Stimulated activated CD4-positive, alpha-beta T cell treated with anti-CD3 and anti-CD28 coated beads, TNF-alpha, amount 100 ng/mL, for 24 hours (primary cell): ENCODE results near the gene NUDT21.
"Not testable (repeated sequence)": the region's sequence is repeated elsewhere in the genome, so short reads cannot be mapped to it uniquely, and the experiment has no call there.

Experiments
- DNase-seq, 3 experiments: peaks; one replicate each; pipeline ENCODE4 v3.0.0-alpha.2; 2020; ENCODE audit warnings: low read depth in 3 of 3

The NUDT21 gene

DNA sequence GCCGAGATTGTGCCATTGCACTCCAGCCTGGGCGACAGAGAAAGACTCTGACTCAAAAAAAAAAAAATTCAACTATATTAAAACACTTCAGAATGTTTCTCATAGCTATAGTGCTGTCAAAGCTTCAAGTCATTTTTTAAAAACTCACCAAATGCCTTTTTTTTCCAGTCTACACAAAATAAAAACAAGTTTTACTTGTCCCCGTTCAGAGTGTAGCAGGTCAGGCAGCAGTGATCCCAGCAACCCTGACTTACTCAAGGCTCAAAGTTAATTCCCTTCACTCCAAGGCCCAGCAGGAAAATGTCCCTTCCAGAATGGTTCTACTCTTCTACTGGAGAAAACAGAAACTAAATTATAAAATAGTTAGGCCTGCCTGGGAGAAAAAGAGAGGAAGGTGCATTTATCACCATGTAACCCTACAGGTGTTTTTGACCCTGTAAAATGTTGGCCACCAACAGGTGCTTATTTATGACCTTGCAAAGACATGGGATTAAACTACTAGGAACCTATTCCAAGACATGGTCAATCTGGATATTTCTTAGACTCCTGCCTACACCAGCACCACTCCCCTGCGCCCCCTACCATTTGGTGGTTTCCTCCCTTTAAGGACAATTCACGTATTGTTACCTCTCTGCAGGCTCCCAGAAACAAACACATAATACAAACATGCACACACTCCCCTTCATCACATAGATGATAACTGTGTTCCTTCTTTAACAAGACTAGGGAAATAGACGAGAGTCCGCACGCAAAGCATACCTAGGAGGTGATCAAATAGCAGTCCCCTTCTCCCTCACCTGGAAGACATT lies 31.2 kb downstream of the NUDT21 start:
- DNase-seq: no peak

DNA sequence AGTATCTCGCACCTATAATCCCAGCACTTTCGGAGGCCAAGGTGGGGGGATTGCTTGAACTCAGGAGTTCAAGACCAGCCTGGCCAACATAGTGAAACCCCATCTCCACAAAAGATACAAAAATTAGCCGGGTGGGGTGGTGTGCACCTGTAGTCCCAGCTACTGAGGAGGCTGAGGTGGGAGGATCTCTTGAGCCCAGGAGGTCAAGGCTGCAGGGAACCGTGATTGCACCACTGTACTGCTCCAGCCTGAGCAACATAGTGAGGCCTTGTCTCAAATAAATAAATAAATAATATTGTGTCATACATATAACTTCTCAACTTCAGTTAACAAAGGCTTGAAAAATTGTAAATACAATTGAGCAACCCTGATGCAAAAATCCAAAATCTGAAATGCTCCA lies 34.0 kb downstream of the NUDT21 start:
- no peak for DNase-seq

GRCh38 chr16:56415875-56416274 lies 35.3 kb downstream of the NUDT21 start:
- DNase-seq: no peak

DNA sequence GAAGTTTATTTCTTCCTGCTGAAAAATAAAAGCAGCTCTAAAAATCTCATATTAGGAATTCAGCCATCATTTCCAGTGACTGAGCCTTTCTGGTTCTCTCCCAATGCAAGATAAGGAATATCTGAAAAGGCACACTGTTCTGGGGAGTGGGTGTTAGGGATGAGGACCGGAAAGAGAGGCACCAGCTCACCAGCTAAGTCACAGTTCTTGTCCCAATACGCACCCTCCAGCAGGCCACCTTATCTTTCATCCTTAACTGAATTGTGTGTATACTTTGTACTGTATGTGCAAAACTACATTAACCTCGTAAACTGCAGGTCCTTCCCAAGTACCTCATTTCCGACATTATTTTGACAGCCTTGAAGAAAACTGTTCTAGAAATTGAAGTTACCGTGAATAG lies 36.8 kb downstream of the NUDT21 start:
- no peak for DNase-seq

DNA sequence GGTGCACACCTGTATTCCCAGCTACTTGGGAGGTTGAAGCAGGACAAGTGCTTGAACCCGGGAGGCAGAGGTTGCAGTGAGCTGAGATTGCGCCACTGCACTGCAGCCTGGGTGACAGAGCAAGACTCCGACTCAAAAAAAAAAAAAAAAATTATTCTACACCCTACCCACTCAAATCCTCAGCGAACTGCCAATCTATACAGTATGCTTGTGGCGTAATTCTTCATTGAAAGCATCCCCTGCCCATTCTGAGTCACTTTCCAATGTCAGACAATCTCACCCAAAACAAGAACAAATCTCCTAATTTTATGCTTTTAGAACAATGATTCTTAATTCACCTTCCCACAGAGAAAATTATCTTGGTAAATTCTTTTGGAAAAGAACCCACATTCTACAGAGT lies 37.8 kb downstream of the NUDT21 start:
- DNase-seq: no peak

GRCh38 chr16:56411624-56412023 lies 39.5 kb downstream of the NUDT21 start:
- no peak for DNase-seq

DNA sequence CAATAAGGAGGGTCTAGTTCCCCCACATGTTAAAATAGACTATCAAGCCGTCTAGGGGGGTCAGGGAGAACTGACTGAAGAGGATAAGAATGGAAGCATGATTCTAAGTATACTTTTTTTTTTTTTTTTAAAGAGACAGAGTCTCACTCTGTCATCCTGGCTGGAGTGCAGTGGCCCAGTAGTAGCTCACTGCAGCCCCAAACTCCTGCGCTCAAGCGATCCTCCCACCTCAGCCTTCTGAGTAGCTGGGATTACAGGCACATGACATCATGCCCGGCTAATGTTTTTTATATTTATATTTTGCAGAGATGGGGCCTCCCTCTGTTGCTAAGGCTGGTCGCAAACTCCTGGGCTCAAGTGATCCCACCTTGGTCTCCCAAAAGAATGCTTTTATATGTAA lies 40.0 kb downstream of the NUDT21 start:
- no peak for DNase-seq

- DNase-seq: no peak
Measured at GRCh38 chr16:56409195-56409594, 41.9 kb downstream of the NUDT21 start.

DNA sequence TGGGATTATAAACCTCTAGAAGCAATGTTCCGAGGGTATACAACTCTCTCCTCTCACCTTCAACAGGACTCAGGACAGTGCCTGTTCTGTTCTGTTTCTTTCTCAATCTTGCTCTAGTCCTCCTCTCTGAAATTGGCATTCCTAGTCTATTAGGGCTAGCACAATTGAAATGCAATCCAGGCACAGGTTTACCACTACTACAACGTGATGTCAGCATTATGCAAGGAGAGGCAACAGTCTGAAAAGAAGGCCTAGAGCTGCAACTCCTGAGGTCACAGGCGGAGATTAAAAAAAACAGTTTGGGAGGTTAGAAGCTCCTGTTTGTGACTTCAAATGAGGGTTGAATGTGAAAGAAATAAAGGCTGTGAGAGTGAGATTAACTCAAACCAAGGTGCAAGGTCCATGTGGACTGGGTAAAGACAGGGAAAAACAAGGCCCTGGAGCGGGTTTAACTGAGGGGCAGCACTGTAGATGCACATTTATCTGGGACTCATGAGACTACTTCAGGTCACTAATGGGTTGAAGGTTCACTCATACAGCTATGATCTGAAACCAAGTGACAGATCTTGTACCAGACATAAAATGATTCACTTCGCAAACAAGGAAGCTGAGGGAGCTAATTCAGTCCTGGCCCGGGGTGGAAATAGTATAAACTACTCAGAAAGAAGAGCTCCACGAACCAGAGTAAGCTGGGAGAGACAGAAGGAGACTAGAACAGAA lies 42.6 kb downstream of the NUDT21 start:
- no peak for DNase-seq

DNA sequence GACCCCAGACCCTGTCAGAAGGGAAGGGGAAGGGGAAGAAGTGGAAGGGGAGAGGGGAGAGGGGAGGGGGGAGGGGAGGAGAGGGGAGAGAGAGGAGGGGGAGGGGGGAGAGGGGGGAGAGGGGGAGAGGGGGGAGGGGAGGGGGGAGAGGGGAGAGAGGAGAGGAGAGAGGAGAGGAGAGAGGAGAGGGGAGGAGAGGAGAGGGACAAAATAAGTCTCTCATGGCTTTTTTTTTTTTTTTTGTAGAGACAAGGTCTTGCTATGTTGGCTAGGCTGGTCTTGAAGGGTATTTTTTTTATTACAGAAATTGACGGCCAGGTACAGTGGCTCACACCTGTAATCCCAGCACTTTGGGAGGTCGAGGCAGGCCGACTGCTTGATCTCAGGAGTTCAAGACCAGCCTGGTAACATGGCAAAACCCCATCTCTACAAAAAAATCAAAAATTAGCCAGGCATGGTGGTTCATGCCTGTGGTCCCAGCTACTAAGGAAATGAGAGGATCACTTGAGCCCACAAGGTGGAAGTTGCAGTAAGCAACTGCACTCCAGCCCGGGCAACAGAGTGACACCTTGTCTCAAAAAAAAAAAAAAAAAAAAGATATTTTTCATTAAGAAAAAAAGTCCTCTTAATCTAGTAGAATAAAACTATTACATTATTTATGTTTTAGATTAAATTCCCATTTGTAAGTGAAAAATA lies 45.0 kb downstream of the NUDT21 start:
- DNase-seq: no peak

- DNase-seq: no peak
Measured at GRCh38 chr16:56401482-56401881, 49.6 kb downstream of the NUDT21 start.

GRCh38 chr16:56400458-56400857 lies 50.7 kb downstream of the NUDT21 start:
- no peak for DNase-seq

GRCh38 chr16:56399486-56399885 lies 51.6 kb downstream of the NUDT21 start:
- DNase-seq: no peak

- DNase-seq: no peak
Measured at GRCh38 chr16:56399047-56399446, 52.1 kb downstream of the NUDT21 start.

DNA sequence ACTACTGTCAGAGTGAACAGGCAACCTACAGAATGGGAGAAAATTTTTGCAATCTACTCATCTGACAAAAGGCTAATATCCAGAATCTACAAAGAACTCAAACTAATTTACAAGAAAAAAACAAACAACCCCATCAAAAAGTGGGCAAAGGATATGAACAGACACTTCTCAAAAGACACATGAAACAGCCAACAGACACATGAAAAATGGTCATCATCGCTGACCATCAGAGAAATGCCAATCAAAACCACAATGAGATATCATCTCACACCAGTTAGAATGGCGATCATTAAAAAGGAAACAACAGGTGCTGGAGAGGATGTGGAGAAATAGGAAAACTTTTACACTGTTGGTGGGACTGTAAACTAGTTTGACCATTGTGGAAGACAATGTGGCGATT lies 54.4 kb downstream of the NUDT21 start:
- DNase-seq: not testable (repeated sequence)

DNA sequence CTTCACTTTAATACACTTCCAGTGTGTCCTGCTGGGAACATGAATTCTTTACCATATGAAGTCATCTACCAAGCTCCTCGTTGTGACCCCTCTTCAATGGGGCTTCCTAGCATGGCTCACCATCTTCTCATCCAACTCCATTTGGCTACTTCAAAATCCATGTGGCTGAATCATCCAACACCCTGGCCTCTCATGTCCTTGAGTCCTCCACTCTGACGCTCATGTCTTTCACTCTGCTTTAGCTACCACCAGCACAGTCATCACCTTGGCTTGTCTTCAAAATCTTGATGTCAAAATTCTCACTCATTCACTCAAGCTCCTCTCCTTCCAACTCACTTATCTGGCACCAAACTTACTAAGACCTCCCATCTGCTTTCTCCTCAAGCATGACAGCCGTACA lies 61.6 kb downstream of the NUDT21 start:
- DNase-seq: no peak

- no peak for DNase-seq
Measured at GRCh38 chr16:56388209-56388608, 62.9 kb downstream of the NUDT21 start.

DNA sequence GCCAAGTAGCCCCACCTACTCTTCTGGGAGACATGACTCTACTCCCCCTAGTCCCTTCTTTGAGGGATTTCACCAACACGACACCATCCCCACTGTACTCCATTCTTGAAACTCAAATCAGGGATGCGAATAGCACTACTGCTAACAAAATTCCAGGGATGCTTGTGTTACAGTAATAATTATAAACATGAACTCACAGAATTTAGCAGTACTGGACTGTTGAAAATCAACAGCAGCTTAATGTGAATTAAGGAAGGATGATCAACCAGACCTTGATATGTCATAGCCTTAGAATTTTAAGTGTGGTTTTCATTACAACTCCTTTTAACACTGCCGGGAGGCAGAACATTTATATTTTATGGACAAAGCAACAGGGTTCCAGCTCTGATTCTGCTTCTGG lies 63.7 kb downstream of the NUDT21 start:
- no peak for DNase-seq

DNA sequence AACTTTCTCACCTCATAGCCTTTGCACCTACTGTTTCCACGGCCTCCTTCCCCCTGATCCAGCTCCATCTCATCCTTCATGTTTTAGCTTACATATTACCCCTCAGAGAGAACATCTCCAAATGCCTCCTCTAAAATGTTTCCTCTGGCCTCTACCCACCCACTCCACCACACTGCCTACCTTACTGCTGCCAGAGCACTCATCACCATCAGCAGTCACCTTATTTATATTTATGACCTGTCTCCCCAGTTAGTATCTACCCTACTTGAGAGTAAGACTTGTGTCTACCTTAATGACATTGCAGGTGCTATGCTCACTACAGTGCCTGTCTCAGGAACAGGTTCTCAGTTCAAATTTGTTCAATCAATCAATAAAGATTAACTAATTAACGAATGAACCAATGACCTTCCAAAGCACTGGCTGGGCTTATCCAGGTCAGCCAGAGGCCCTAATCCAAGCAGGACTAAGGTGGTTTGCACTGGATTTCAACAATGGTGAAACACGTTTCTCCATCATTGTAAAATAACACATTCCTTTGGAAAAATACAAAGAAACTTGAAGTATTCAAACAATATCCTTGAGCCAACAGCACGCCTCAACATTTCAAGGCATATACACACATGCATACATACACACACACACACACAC lies 66.9 kb downstream of the NUDT21 start:
- DNase-seq: no peak

- no peak for DNase-seq
Measured at GRCh38 chr16:56382901-56383355, 68.2 kb downstream of the NUDT21 start.

GRCh38 chr16:56382459-56382858 lies 68.7 kb downstream of the NUDT21 start:
- no peak for DNase-seq
